K562 (cell line): Measurements from ENCODE around the gene SIGLEC6. TPM values are rescaled to one million over a fixed set of nuclear protein-coding genes. Genes with fewer than 3 reads are reported as not detected.
A peak's percentile ranks its signal among the peaks of the same experiment; 100 is the strongest.

Experiments
- BACH1 ChIP-seq: fragments of 200-800 bp; sonication (Bioruptor generic); IDR thresholded peaks from 2 replicates; pipeline ENCODE4 v1.6.1; 2016; ENCODE audit warnings: missing genetic modification characterization, missing compliant biosample characterization
- BRCA1 ChIP-seq, 2 experiments: fragments of 450-650 bp in 1 of 2; sonication (generic) in 1 of 2; formaldehyde crosslinking in 1 of 2; IDR thresholded peaks; 2 replicates each; pipeline versions ENCODE4 v1.5.0 to v1.6.1; 2017 to 2020; ENCODE audit warnings: mild to moderate bottlenecking in 1 of 2, missing genetic modification reagents in 1 of 2
- CHCHD3 ChIP-seq: fragments of 250-450 bp; sonication (Bioruptor Pico); IDR thresholded peaks from 2 replicates; pipeline ENCODE4 v2.1.2; 2022; ENCODE audit warnings: mild to moderate bottlenecking
- CREB1 ChIP-seq, 2 experiments: sonication (generic) in 1 of 2; formaldehyde crosslinking in 1 of 2; IDR thresholded peaks; 2 replicates each; pipeline versions ENCODE4 v1.6.1 to v1.8.0; 2012 to 2022; ENCODE audit warnings: inconsistent platforms in 1 of 2, mild to moderate bottlenecking in 1 of 2, missing genetic modification reagents in 1 of 2, moderate library complexity in 1 of 2
- CSDE1 ChIP-seq, 2 experiments: fragments of 450-650 bp; IDR thresholded peaks; 2 replicates each; pipeline ENCODE4 v1.6.1; 2016; ENCODE audit warnings: mild to moderate bottlenecking in 1 of 2
- HMGN3 ChIP-seq: IDR thresholded peaks from 2 replicates; pipeline ENCODE4 v1.6.1; 2011; ENCODE audit warnings: borderline replicate concordance, low read depth, mild to moderate bottlenecking, mixed read lengths, low read length; ENCODE audit not compliant: insufficient read length; ENCODE audit errors: extremely low read depth
- IFI16 ChIP-seq: fragments of 250-450 bp; sonication (Bioruptor Pico); IDR thresholded peaks from 2 replicates; pipeline ENCODE4 v2.1.2; 2022; ENCODE audit warnings: mild to moderate bottlenecking, inconsistent platforms
- JUN ChIP-seq, 2 experiments: sonication (generic) in 1 of 2; formaldehyde crosslinking in 1 of 2; IDR thresholded peaks; 2 replicates each; pipeline versions ENCODE4 v1.6.1 to v1.8.0; 2012 to 2022; ENCODE audit warnings: borderline replicate concordance in 2 of 2, mild to moderate bottlenecking in 2 of 2, improper control_type of control experiment in 1 of 2, low read depth in 1 of 2, low read length in 1 of 2, missing genetic modification reagents in 1 of 2
- KAT2B ChIP-seq: IDR thresholded peaks from one replicate; pipeline ENCODE4 v1.6.1; 2012; ENCODE audit warnings: low read depth, mild to moderate bottlenecking, control low read depth, inconsistent platforms, low read length, moderate library complexity
- MAFK ChIP-seq: IDR thresholded peaks from 2 replicates; pipeline ENCODE4 v1.6.1; 2011; ENCODE audit warnings: low read length, improper control_type of control experiment
- MCM2 ChIP-seq: fragments of 450-650 bp; IDR thresholded peaks from 2 replicates; pipeline ENCODE4 v1.6.1; 2017; ENCODE audit warnings: low read depth, mild to moderate bottlenecking
- MEF2A ChIP-seq: IDR thresholded peaks from 2 replicates; pipeline ENCODE4 v1.6.1; 2011; ENCODE audit warnings: low read depth, mild to moderate bottlenecking, low read length, moderate library complexity; ENCODE audit not compliant: control insufficient read depth
- NUFIP1 ChIP-seq: fragments of 450-650 bp; IDR thresholded peaks from 2 replicates; pipeline ENCODE4 v1.6.1; 2018; ENCODE audit not compliant: partially characterized antibody
- RBM25 ChIP-seq: fragments of 200-400 bp; formaldehyde crosslinking; IDR thresholded peaks from 2 replicates; pipeline ENCODE4 v1.6.1; 2018; ENCODE audit warnings: low read length, low read depth, moderate library complexity; ENCODE audit not compliant: severe bottlenecking
- SIRT6 ChIP-seq: IDR thresholded peaks from one replicate; pipeline ENCODE4 v1.6.1; 2012; ENCODE audit warnings: low read depth, mild to moderate bottlenecking, control low read depth, inconsistent platforms, low read length, moderate library complexity
- SP2 ChIP-seq: IDR thresholded peaks from 2 replicates; pipeline ENCODE4 v1.6.1; 2011; ENCODE audit warnings: mild to moderate bottlenecking, low read depth, low read length, moderate library complexity; ENCODE audit not compliant: poor library complexity, severe bottlenecking; ENCODE audit errors: extremely low read depth
- TEAD1 ChIP-seq, 2 experiments: fragments of 450-650 bp in 1 of 2; sonication (generic) in 1 of 2; formaldehyde crosslinking; IDR thresholded peaks; 2 replicates each; pipeline versions ENCODE4 v1.4.0 to v1.8.0; 2020 to 2022; ENCODE audit warnings: mild to moderate bottlenecking in 2 of 2, missing genetic modification reagents in 1 of 2
- WHSC1 ChIP-seq: IDR thresholded peaks from one replicate; pipeline ENCODE4 v1.6.1; 2012; ENCODE audit warnings: low read length, control low read depth, inconsistent platforms
- ZNF134 ChIP-seq: fragments of 250-450 bp; sonication (Bioruptor Pico); conservative IDR thresholded peaks from 2 replicates; pipeline ENCODE4 v1.4.0; 2020
- ZNF212 ChIP-seq: fragments of 450-650 bp; formaldehyde crosslinking; IDR thresholded peaks from 2 replicates; pipeline ENCODE4 v1.4.0; 2020; ENCODE audit warnings: mild to moderate bottlenecking
- ZNF551 ChIP-seq: fragments of 250-450 bp; sonication (Bioruptor Pico); IDR thresholded peaks from 2 replicates; pipeline ENCODE4 v1.5.0; 2021; ENCODE audit warnings: mild to moderate bottlenecking, moderate library complexity
- ZNF830 ChIP-seq: fragments of 250-450 bp; sonication (Bioruptor Pico); IDR thresholded peaks from 2 replicates; pipeline ENCODE4 v1.5.0; 2021; ENCODE audit warnings: mild to moderate bottlenecking
- polyA plus RNA-seq, 8 experiments: library from polyadenylated mRNA; depleted of rRNA in 4 of 8; stranded (reverse) in 5 of 8; unstranded in 3 of 8; fragments of >200 nt; fragmentation: Nextera tagmentation in 2 of 8; fragmentation: Illumina TruSeq in 1 of 8; extraction: Ambion mirVana in 2 of 8; extraction: Trizol in 1 of 8; gene quantifications; 2 replicates each; pipeline versions ENCODE4 v1.2.1 to v1.2.3, GENCODE V29; 2011 to 2014; ENCODE audit warnings: inconsistent platforms in 1 of 8, missing spikeins in 1 of 8
- total RNA-seq, 7 experiments: library from RNA; depleted of rRNA in 6 of 7; stranded (reverse); fragments of >200 nt in 6 of 7; fragmentation: Illumina TruSeq in 2 of 7; extraction: Trizol in 2 of 7; gene quantifications; 2 replicates each; pipeline versions ENCODE4 v1.2.1 to v1.2.3, GENCODE V29; 2011 to 2021; ENCODE audit warnings: low replicate concordance in 1 of 7
- TF ChIP-seq, protein P1 (sequence below), 2 experiments: IDR thresholded peaks; 2 replicates each; pipeline ENCODE4 v1.6.1; 2012; ENCODE audit warnings: improper control_type of control experiment in 2 of 2, low read depth in 2 of 2, low read length in 2 of 2, borderline replicate concordance in 1 of 2
- TF ChIP-seq, protein P2 (sequence below): IDR thresholded peaks from 3 replicates; pipeline ENCODE4 v1.6.1; 2011; ENCODE audit warnings: borderline replicate concordance, mild to moderate bottlenecking, moderate library complexity; ENCODE audit not compliant: insufficient read length; ENCODE audit errors: extremely low read depth

The SIGLEC6 gene
- total and polyA plus RNA-seq, 9 of the 15 experiments (the other 6 are each of a cell fraction or from before 2014, with no cell fraction given), result 0.03 to 17.5 (median 0.71) TPM

- TF ChIP-seq, protein P1, sequence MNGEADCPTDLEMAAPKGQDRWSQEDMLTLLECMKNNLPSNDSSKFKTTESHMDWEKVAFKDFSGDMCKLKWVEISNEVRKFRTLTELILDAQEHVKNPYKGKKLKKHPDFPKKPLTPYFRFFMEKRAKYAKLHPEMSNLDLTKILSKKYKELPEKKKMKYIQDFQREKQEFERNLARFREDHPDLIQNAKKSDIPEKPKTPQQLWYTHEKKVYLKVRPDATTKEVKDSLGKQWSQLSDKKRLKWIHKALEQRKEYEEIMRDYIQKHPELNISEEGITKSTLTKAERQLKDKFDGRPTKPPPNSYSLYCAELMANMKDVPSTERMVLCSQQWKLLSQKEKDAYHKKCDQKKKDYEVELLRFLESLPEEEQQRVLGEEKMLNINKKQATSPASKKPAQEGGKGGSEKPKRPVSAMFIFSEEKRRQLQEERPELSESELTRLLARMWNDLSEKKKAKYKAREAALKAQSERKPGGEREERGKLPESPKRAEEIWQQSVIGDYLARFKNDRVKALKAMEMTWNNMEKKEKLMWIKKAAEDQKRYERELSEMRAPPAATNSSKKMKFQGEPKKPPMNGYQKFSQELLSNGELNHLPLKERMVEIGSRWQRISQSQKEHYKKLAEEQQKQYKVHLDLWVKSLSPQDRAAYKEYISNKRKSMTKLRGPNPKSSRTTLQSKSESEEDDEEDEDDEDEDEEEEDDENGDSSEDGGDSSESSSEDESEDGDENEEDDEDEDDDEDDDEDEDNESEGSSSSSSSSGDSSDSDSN (IDR thresholded peaks at IDR 0.05; ENCODE audit: borderline replicate concordance in 1 of 2, low read depth in 2 of 2, low read length in 2 of 2), result no peak
- TF ChIP-seq HMGN3, result no peak
- TF ChIP-seq, protein P2, sequence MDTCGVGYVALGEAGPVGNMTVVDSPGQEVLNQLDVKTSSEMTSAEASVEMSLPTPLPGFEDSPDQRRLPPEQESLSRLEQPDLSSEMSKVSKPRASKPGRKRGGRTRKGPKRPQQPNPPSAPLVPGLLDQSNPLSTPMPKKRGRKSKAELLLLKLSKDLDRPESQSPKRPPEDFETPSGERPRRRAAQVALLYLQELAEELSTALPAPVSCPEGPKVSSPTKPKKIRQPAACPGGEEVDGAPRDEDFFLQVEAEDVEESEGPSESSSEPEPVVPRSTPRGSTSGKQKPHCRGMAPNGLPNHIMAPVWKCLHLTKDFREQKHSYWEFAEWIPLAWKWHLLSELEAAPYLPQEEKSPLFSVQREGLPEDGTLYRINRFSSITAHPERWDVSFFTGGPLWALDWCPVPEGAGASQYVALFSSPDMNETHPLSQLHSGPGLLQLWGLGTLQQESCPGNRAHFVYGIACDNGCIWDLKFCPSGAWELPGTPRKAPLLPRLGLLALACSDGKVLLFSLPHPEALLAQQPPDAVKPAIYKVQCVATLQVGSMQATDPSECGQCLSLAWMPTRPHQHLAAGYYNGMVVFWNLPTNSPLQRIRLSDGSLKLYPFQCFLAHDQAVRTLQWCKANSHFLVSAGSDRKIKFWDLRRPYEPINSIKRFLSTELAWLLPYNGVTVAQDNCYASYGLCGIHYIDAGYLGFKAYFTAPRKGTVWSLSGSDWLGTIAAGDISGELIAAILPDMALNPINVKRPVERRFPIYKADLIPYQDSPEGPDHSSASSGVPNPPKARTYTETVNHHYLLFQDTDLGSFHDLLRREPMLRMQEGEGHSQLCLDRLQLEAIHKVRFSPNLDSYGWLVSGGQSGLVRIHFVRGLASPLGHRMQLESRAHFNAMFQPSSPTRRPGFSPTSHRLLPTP, result no peak
- no peak for TF ChIP-seq JUN (IDR thresholded peaks at IDR 0.05; ENCODE audit: borderline replicate concordance, low read depth, low read length)
- no peak for TF ChIP-seq JUN (CRISPR knock-in tag; IDR thresholded peaks at IDR 0.05; ENCODE audit: borderline replicate concordance)
- no peak for TF ChIP-seq MCM2
- TF ChIP-seq BACH1 (tag), result no peak
- no peak for TF ChIP-seq ZNF551 (CRISPR knock-in tag)
- no peak for TF ChIP-seq MEF2A
- TF ChIP-seq BRCA1 (IDR thresholded peaks at IDR 0.05), result no peak
- TF ChIP-seq BRCA1 (CRISPR knock-in tag; IDR thresholded peaks at IDR 0.05), result no peak
- no peak for TF ChIP-seq ZNF212 (CRISPR knock-in tag)
- peak; percentile 30 for TF ChIP-seq WHSC1
- TF ChIP-seq KAT2B, result no peak
- no peak for TF ChIP-seq NUFIP1
- TF ChIP-seq MAFK, result no peak
- no peak for TF ChIP-seq CHCHD3
- TF ChIP-seq TEAD1 (CRISPR knock-in tag; IDR thresholded peaks at IDR 0.05), result no peak
- TF ChIP-seq SIRT6, result no peak
- no peak for TF ChIP-seq ZNF134 (CRISPR knock-in tag)
- 0 out of 2 replicates have a peak, but pooled peaks have one; percentile 13 for TF ChIP-seq IFI16 (CRISPR knock-in tag)
- no peak for TF ChIP-seq CSDE1 (IDR thresholded peaks at IDR 0.05)
- TF ChIP-seq SP2, result no peak
- no peak for TF ChIP-seq RBM25
- peak; percentile 67; the same call in 1 of the 2 replicates for TF ChIP-seq ZNF830 (CRISPR knock-in tag)
- TF ChIP-seq CREB1 (IDR thresholded peaks at IDR 0.05), result no peak
- TF ChIP-seq CREB1 (CRISPR knock-in tag; IDR thresholded peaks at IDR 0.05), result no peak
These were observed 14.7 kb upstream of the SIGLEC6 start (continued) for GRCh38 chr19:51546107-51546649.
